Peyer's patch (tissue), 4 donors: ENCODE data around the gene LRIG1. TPM values are rescaled to one million over a fixed set of nuclear protein-coding genes. Genes with fewer than 3 reads are reported as not detected.

Experiments used
- DNase-seq, 3 donors: peaks; one replicate each; pipeline ENCODE4 v3.0.0-alpha.2; 2017 to 2019
- H3K27ac ChIP-seq, 4 donors: fragments of 200-600 bp; sonication (generic); one replicate each; pipeline ENCODE4 v1.5.1; 2016 to 2019
- H3K27me3 ChIP-seq, 2 donors: fragments of 200-600 bp; sonication (generic); one replicate each; pipeline ENCODE4 v1.5.1; 2019
- H3K36me3 ChIP-seq, 3 donors: fragments of 200-600 bp; sonication (generic); one replicate each; pipeline ENCODE4 v1.5.1; 2016 to 2019
- H3K4me1 ChIP-seq, 4 donors: fragments of 200-600 bp; sonication (generic); one replicate each; pipeline ENCODE4 v1.5.1; 2016 to 2019
- H3K4me3 ChIP-seq, 4 donors: fragments of 200-600 bp; sonication (generic); 1 replicate in 3 of 4; 2 replicates in 1 of 4; pipeline ENCODE4 v1.5.1; 2016 to 2019; ENCODE audit warnings: mild to moderate bottlenecking in 1 of 4
- H3K9me3 ChIP-seq, 4 donors: fragments of 200-600 bp; sonication (generic); one replicate each; pipeline ENCODE4 v1.5.1; 2016 to 2019; ENCODE audit warnings: mild to moderate bottlenecking in 1 of 4
- POLR2A ChIP-seq, 2 donors: fragments of 450-650 bp; IDR thresholded peaks; one replicate each; pipeline ENCODE4 v1.5.1; 2017; ENCODE audit warnings: antibody characterized with exemption in 2 of 2, mild to moderate bottlenecking in 2 of 2, moderate library complexity in 2 of 2
- total RNA-seq, 4 donors: library from RNA; depleted of rRNA; stranded (reverse); fragments of >200 nt; gene quantifications; one replicate each; pipeline ENCODE4 v1.1.0, GENCODE V29; 2016
- TF ChIP-seq, protein P1 (sequence below), 6 experiments: fragments of 450-650 bp in 4 of 6; fragments of 200-600 bp in 2 of 6; sonication (generic) in 1 of 6; IDR thresholded peaks; one replicate each; pipeline ENCODE4 v1.5.1; 2017 to 2019; ENCODE audit warnings: antibody characterized with exemption in 6 of 6, mild to moderate bottlenecking in 3 of 6, moderate library complexity in 1 of 6

Gene LRIG1
- total RNA-seq, 4 donors from 2014 or later = 28.5 to 65.2 (median 59.2) TPM

DNA sequence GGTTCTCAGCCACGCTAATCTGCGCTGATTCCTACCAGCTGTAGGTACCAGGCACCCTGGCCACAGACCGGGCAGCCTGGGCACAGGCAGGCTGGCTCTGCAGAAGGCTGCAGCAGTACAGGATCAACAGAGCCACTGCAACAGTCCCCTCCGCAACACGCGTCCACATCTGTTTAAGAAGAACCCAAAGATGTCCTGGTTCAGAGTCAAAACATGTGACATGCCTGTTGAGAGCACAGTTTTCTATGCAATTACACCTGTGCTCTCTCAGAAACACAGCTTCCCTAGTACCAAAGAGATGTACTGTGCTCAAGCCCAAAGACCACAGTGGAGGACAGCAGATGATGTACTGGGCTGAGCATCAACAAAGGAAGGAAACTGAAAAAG is 18.8 kb downstream of the LRIG1 start:
- TF ChIP-seq, protein P1, sequence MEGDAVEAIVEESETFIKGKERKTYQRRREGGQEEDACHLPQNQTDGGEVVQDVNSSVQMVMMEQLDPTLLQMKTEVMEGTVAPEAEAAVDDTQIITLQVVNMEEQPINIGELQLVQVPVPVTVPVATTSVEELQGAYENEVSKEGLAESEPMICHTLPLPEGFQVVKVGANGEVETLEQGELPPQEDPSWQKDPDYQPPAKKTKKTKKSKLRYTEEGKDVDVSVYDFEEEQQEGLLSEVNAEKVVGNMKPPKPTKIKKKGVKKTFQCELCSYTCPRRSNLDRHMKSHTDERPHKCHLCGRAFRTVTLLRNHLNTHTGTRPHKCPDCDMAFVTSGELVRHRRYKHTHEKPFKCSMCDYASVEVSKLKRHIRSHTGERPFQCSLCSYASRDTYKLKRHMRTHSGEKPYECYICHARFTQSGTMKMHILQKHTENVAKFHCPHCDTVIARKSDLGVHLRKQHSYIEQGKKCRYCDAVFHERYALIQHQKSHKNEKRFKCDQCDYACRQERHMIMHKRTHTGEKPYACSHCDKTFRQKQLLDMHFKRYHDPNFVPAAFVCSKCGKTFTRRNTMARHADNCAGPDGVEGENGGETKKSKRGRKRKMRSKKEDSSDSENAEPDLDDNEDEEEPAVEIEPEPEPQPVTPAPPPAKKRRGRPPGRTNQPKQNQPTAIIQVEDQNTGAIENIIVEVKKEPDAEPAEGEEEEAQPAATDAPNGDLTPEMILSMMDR (IDR thresholded peaks at IDR 0.05) = no peak
- TF ChIP-seq POLR2A (IDR thresholded peaks at IDR 0.05) = no peak
- Histone ChIP-seq H3K4me3 (no peak overlapping the region), H3K36me3 (no peaks in the 10 kb centered on the region), H3K27me3 (no peaks in the 10 kb centered on the region), H3K4me1 (peaks cover 13 to 98% (median 23%) of the 10 kb centered on the region in 4 donors), H3K27ac (peak overlapping the region; percentile 45 to 67 (median 54)), H3K9me3 (no peaks in the 10 kb centered on the region)
- no peak for DNase-seq

DNA sequence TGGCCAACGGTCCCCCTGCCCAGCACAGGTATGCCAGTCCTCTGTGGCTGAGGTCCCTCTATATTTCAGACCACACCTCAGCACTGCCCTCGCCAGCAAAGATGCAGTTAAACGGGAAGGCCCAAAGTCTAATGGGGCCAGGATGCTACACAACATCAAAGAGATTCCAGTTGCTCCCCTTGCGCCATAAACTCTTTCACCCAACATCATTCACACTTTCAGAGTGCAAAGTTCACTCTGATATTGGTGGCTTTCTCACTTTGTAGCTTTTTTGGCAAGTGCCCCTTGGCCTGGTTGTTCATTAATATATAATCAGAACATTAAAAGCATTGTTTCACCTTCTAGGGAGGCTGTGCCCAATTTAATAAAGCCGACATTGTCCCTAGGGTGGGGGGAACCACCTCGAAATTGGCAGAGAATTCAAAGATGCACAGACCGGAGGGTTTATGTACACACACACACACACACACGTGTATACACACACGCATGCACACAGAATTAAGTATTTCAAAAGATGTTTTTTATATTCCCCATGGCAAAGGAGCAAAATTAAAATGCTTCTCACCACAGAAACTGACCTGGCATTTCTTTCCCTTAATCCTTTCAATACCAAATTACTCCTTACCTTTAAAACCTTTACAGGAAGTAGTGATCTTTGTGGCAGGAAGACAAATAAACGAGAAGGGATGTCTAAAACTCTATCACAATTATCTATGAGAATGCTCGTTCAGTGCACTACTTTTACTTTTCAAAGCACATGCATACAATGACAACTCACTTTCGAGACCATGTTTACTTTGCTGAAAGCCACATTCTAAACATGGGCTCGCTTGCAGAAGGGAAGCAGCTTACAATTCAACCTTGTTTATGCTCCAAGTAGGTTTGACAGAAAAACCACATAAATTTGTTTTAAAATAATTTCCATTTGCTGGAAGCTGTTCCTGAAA is 19.5 kb downstream of the LRIG1 start:
- TF ChIP-seq, protein P1 (IDR thresholded peaks at IDR 0.05) = no peak
- no peak for TF ChIP-seq POLR2A (IDR thresholded peaks at IDR 0.05)
- Histone ChIP-seq H3K27me3 (no peaks in the 10 kb centered on the region), H3K4me1 (peaks cover 13 to 99% (median 23%) of the 10 kb centered on the region in 4 donors), H3K4me3 (peak overlapping the region in 1 of 4 donors; percentile 6), H3K27ac (peak overlapping the region; percentile 45 to 67 (median 54)), H3K36me3 (no peaks in the 10 kb centered on the region), H3K9me3 (no peaks in the 10 kb centered on the region)
- no peak for DNase-seq

DNA sequence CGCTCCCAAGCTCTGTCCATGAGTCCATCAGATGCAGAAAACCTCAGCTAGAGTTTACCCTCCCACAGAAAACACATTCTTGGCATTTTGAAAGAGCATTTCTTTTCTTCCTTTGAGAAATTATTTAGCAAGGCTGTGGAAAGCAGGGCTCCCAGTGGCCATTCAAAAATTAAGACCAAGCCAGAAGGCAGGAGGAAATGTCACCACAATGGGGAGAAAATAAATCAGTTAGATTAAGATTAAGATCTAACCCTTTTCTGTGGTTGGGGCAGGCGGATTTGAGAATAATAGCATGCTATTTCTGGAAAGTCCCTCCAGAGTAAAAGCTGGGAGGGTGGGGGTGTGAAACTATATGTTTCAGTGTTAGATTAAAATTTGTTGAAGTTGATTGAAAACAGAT is 20.2 kb downstream of the LRIG1 start:
- Histone ChIP-seq H3K27me3 (no peaks in the 10 kb centered on the region), H3K9me3 (no peaks in the 10 kb centered on the region), H3K27ac (peak overlapping the region in 3 of 4 donors; percentile 34 to 67 (median 48)), H3K36me3 (no peaks in the 10 kb centered on the region), H3K4me1 (peaks cover 13 to 97% (median 19%) of the 10 kb centered on the region in 4 donors), H3K4me3 (no peak overlapping the region)
- no peak for DNase-seq
- TF ChIP-seq, protein P1 (IDR thresholded peaks at IDR 0.05) = no peak
- no peak for TF ChIP-seq POLR2A (IDR thresholded peaks at IDR 0.05)

DNA sequence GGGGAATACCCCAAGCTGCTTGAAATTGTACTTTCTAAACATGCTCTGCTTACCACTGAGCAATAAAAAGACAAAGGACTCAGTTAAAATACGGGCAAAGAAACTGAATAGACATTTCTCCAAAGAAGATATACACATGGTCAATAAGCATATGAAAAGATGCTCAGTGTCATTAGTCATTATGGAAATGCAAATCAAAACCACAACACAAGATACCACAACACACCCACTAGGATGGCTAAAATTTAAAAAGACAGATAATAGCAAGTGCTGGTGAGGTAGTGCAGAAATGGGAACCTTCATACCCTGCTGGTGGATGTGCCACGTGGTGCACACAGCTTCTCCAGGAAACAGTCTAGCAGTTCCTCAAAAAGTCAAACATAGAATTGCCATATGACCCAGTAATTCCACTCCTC is 21.3 kb downstream of the LRIG1 start:
- Histone ChIP-seq H3K36me3 (no peaks in the 10 kb centered on the region), H3K27me3 (no peaks in the 10 kb centered on the region), H3K27ac (peak overlapping the region in 2 of 4 donors; percentile 25 to 26), H3K9me3 (no peaks in the 10 kb centered on the region), H3K4me1 (peaks cover 13 to 99% (median 19%) of the 10 kb centered on the region in 4 donors), H3K4me3 (no peak overlapping the region)
- no peak for DNase-seq
- no peak for TF ChIP-seq POLR2A (IDR thresholded peaks at IDR 0.05)
- TF ChIP-seq, protein P1 (IDR thresholded peaks at IDR 0.05) = no peak

DNA sequence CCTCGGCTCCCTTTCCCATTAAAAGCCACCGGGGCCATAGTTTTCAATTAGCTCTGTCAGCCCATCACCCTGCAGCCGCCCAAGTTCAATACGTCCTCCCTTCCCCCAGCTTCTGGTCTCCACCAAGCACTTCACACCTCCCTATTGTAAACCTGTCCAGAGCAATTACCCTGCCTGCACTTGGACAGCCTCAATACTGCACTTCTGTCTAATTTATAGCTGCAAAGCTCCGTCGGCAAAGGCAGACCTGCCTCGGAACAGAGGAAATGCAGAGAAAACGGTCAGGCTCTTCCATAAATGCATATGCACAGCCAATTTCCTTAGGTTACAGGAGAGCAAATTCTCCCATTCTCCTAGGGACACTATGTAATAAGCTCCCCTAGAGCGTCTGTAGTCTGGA is 21.9 kb downstream of the LRIG1 start:
- DNase-seq = no peak
- peaks cover 13 to 99% (median 17%) of the 10 kb centered on the region in 4 donors for H3K4me1 ChIP-seq
- no peaks in the 10 kb centered on the region for H3K27me3 ChIP-seq
- H3K27ac ChIP-seq = peak overlapping the region in 2 of 4 donors; percentile 25 to 26
- no peak for TF ChIP-seq POLR2A (IDR thresholded peaks at IDR 0.05)
- TF ChIP-seq, protein P1 (IDR thresholded peaks at IDR 0.05) = no peak
- H3K36me3 ChIP-seq = no peaks in the 10 kb centered on the region
- H3K4me3 ChIP-seq = no peak overlapping the region
- H3K9me3 ChIP-seq = no peaks in the 10 kb centered on the region
